Kidney (tissue), 14 donors: ENCODE results near the gene NLK. TPM values are rescaled to one million over a fixed set of nuclear protein-coding genes. Genes with fewer than 3 reads are reported as not detected.

ENCODE experiments used
- DNase-seq, 5 donors: peaks; one replicate each; pipeline ENCODE4 v3.0.0-alpha.2; 2013 to 2020
- FAIRE-seq: peaks from 2 replicates; lab custom pipeline; 2012; peaks lifted over from hg19 to GRCh38; lab: Jason Lieb, UNC
- H3K27ac ChIP-seq, 2 donors: one replicate each; pipeline ENCODE4 v1.7.0; 2013; ENCODE audit warnings: low read depth in 2 of 2, low read length in 2 of 2, inconsistent platforms in 1 of 2
- H3K27me3 ChIP-seq: one replicate; pipeline ENCODE4 v1.7.1; 2013; ENCODE audit warnings: low read length, inconsistent platforms; ENCODE audit not compliant: control insufficient read depth, insufficient read depth
- H3K36me3 ChIP-seq, 3 donors: one replicate each; pipeline versions ENCODE4 v1.7.0 to v1.7.1; 2013; ENCODE audit warnings: low read length in 3 of 3, control low read depth in 1 of 3, inconsistent platforms in 1 of 3; ENCODE audit not compliant: insufficient read depth in 3 of 3, control insufficient read depth in 2 of 3
- H3K4me1 ChIP-seq, 3 donors: one replicate each; pipeline versions ENCODE4 v1.7.0 to v1.7.1; 2013; ENCODE audit warnings: low read length in 3 of 3, inconsistent platforms in 1 of 3, low read depth in 1 of 3; ENCODE audit not compliant: control insufficient read depth in 2 of 3, insufficient read depth in 2 of 3
- H3K4me3 ChIP-seq, 3 donors: one replicate each; pipeline versions ENCODE4 v1.7.0 to v1.8.1; 2013; ENCODE audit warnings: low read length in 3 of 3, control low read depth in 1 of 3, inconsistent platforms in 1 of 3
- H3K9ac ChIP-seq, 3 donors: one replicate each; pipeline versions ENCODE4 v1.7.0 to v1.7.1; 2013; ENCODE audit warnings: low read length in 3 of 3, control low read depth in 1 of 3, inconsistent platforms in 1 of 3
- H3K9me3 ChIP-seq, 3 donors: one replicate each; pipeline versions ENCODE4 v1.7.0 to v1.7.1; 2013; ENCODE audit warnings: low read length in 3 of 3, control low read depth in 1 of 3, inconsistent platforms in 1 of 3; ENCODE audit not compliant: control insufficient read depth in 2 of 3, insufficient read depth in 1 of 3
- intact Hi-C: fragments of 100-400 bp; cut with DNase I; formaldehyde crosslinking; loops from one replicate; pipeline ENCODE4 v1.11.1; 2022
- polyA plus RNA-seq: library from polyadenylated mRNA; stranded (reverse); fragments of 350-450 nt; fragmentation: Illumina TruSeq; extraction: RNeasy Lipid Tissue Mini Kit (QIAGEN cat#74804); gene quantifications from one replicate; pipeline ENCODE4 v1.2.3, GENCODE V29; 2014; ENCODE audit warnings: low read depth, low replicate concordance; ENCODE audit not compliant: insufficient read depth
- total RNA-seq: library from RNA; stranded (reverse); fragmentation: NEBNext Ultra II Directional; extraction: Animal tissue kit (Norgen Biotek cat#: 25700); gene quantifications from one replicate; pipeline ENCODE4 v1.2.1, GENCODE V29; 2021
- TF ChIP-seq, protein P1 (sequence below): IDR thresholded peaks from 3 replicates; pipeline ENCODE4 v1.5.1; 2012; ENCODE audit warnings: mild to moderate bottlenecking, moderate library complexity, borderline replicate concordance; ENCODE audit not compliant: insufficient read depth; ENCODE audit errors: extremely low read depth
- donor health status: control.
- donor health status: control.
- donor health status: control.
- donor health status: control.
- donor health status: control.
- donor health status: DM: yes; HTN: yes; CAD: no.
- donor health status: Normal renal cell carcinoma (clear cell type).

NLK gene
- total and polyA plus RNA-seq, 2 donors from 2014 or later: 20.2 to 31.3 TPM

DNA sequence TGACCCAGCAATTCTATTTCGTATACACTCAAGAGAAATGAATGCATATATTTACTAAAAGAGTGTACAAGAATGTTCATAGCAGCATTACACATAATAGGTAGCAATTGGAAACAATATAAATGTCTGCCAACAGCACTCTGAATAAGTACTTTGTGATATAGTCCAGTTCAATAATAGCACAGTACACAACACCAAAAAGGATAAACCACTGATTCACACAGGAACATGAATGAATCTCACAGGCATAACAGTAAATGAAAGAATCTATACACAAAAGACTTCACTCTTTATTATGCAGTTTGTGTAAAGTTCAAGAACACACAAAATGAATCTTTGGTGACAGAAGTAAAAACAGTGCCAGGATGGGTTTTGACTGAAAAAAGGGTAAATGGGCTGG lies 86.3 kb downstream of the NLK start:
- Histone ChIP-seq H3K4me1 (peaks cover 0 to 10% (median 3%) of the 10 kb centered on the region in 3 donors), H3K9ac (no peak overlapping the region), H3K27ac (no peak overlapping the region), H3K4me3 (no peak overlapping the region), H3K36me3 (peaks cover 0 to 3% (median 0%) of the 10 kb centered on the region in 3 donors), H3K27me3 (no peaks in the 10 kb centered on the region), H3K9me3 (no peaks in the 10 kb centered on the region)
- TF ChIP-seq, protein P1, sequence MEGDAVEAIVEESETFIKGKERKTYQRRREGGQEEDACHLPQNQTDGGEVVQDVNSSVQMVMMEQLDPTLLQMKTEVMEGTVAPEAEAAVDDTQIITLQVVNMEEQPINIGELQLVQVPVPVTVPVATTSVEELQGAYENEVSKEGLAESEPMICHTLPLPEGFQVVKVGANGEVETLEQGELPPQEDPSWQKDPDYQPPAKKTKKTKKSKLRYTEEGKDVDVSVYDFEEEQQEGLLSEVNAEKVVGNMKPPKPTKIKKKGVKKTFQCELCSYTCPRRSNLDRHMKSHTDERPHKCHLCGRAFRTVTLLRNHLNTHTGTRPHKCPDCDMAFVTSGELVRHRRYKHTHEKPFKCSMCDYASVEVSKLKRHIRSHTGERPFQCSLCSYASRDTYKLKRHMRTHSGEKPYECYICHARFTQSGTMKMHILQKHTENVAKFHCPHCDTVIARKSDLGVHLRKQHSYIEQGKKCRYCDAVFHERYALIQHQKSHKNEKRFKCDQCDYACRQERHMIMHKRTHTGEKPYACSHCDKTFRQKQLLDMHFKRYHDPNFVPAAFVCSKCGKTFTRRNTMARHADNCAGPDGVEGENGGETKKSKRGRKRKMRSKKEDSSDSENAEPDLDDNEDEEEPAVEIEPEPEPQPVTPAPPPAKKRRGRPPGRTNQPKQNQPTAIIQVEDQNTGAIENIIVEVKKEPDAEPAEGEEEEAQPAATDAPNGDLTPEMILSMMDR: no peak
- DNase-seq (no peak), FAIRE-seq (no peak)
- intact Hi-C loops: no loop called here

- no peaks in the 10 kb centered on the region for H3K27me3 ChIP-seq
- no peak overlapping the region for H3K9ac ChIP-seq
- H3K9me3 ChIP-seq: no peaks in the 10 kb centered on the region
- no peak overlapping the region for H3K27ac ChIP-seq
- DNase-seq: no peak
- no peak for FAIRE-seq
- peaks cover 0 to 3% (median 2%) of the 10 kb centered on the region in 3 donors for H3K4me1 ChIP-seq
- no peak overlapping the region for H3K4me3 ChIP-seq
- H3K36me3 ChIP-seq: peaks cover 0 to 3% (median 0%) of the 10 kb centered on the region in 3 donors
- intact Hi-C loops: no loop called here
- TF ChIP-seq, protein P1: no peak
Measured at GRCh38 chr17:28130472-28130871, 88.0 kb downstream of the NLK start.

- Histone ChIP-seq H3K36me3 (peaks cover 0 to 3% (median 0%) of the 10 kb centered on the region in 3 donors), H3K27ac (no peak overlapping the region), H3K4me1 (peaks cover 0 to 2% (median 0%) of the 10 kb centered on the region in 3 donors), H3K4me3 (no peak overlapping the region), H3K9ac (no peak overlapping the region), H3K9me3 (no peaks in the 10 kb centered on the region), H3K27me3 (no peaks in the 10 kb centered on the region)
- FAIRE-seq: peak; percentile 83
- TF ChIP-seq, protein P1: no peak
- DNase-seq: peak in 2 of 5 donors; percentile 74 to 91
- intact Hi-C loops: no loop called here
Measured at GRCh38 chr17:28131599-28131998, 89.1 kb downstream of the NLK start.

- intact Hi-C loops: no loop called here
- FAIRE-seq: no peak
Measured at GRCh38 chr17:28133562-28133970, 91.1 kb downstream of the NLK start.

More at GRCh38 chr17:28133562-28133970, 91.1 kb downstream of the NLK start:
- no peak for DNase-seq
- no peak overlapping the region for H3K27ac ChIP-seq
- no peaks in the 10 kb centered on the region for H3K27me3 ChIP-seq
- peaks cover 0 to 3% (median 0%) of the 10 kb centered on the region in 3 donors for H3K36me3 ChIP-seq
- no peak overlapping the region for H3K9ac ChIP-seq
- no peaks in the 10 kb centered on the region for H3K9me3 ChIP-seq
- H3K4me1 ChIP-seq: no peaks in the 10 kb centered on the region
- H3K4me3 ChIP-seq: no peak overlapping the region
- TF ChIP-seq, protein P1: no peak
